Activated CD4-positive, alpha-beta T cell treated with anti-CD3 and anti-CD28 coated beads for 4 hours (primary cell): ENCODE data around the gene HPCAL1.
"Not testable (repeated sequence)": the region's sequence is repeated elsewhere in the genome, so short reads cannot be mapped to it uniquely, and the experiment has no call there.

Experiments
- DNase-seq, 2 donors: peaks; one replicate each; pipeline ENCODE4 v3.0.0-alpha.2; 2020

The HPCAL1 gene

DNA sequence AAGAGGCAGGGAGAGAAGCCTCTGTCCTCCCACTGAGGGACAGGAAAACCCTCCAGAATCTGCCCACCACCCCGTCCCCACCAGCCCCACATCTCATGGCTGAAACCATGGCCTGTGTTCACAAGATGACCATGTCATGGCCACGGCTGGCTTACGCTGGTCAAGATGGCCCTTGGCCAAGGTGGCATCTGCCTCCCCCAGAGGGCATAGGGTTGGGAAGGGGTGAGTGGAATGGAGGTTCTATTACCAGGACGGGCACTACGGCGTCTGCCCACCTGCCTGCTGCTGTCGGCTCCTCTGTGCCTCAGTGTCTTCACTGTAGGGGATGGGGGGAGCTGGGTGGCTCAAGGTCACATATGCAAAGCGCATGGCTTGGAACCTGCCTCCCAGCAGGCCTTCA, 125.7 kb downstream of the HPCAL1 start:
- DNase-seq, result no peak

DNA sequence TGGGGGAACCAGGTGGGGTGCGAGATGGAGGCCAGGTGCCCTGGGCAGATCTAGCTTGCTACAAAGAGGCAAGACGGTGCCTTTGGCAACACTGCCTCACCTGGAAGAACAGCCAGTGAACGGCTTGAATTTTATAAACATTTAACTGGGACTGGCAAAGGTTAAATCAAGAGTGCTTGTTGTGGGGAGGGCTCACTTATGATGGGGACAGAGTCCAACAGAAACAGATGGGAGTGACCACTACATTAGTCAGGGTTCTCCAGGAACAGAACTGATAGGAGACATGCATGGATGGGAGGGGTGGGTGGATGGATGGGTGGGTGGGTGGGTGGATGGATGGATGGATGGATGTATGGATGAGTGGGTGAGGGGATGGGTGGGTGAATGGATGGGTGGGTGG, 126.2 kb downstream of the HPCAL1 start:
- DNase-seq, result no peak

- DNase-seq, result no peak
These were observed 128.3 kb downstream of the HPCAL1 start for GRCh38 chr2:10430886-10431622.

DNA sequence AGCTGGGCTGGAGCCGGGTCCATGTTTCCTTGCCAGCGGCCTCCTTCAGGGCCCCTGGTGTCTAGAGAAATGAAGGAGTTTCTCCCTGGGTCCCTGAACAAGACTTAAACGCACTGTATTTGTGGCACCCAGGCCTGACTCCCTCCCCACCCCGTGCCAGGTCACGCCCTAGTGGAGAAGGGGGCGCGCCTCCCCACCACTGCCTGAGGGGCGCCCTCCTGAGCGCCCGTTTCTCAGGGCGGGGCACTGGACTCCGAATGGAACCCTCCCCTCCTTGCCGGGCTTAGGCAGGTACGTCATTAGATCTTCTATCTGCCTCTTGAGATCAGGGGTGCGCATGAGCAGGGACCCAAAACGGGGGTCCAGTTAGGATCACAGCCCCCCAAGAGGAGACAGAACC, 129.1 kb downstream of the HPCAL1 start:
- DNase-seq, result no peak

DNA sequence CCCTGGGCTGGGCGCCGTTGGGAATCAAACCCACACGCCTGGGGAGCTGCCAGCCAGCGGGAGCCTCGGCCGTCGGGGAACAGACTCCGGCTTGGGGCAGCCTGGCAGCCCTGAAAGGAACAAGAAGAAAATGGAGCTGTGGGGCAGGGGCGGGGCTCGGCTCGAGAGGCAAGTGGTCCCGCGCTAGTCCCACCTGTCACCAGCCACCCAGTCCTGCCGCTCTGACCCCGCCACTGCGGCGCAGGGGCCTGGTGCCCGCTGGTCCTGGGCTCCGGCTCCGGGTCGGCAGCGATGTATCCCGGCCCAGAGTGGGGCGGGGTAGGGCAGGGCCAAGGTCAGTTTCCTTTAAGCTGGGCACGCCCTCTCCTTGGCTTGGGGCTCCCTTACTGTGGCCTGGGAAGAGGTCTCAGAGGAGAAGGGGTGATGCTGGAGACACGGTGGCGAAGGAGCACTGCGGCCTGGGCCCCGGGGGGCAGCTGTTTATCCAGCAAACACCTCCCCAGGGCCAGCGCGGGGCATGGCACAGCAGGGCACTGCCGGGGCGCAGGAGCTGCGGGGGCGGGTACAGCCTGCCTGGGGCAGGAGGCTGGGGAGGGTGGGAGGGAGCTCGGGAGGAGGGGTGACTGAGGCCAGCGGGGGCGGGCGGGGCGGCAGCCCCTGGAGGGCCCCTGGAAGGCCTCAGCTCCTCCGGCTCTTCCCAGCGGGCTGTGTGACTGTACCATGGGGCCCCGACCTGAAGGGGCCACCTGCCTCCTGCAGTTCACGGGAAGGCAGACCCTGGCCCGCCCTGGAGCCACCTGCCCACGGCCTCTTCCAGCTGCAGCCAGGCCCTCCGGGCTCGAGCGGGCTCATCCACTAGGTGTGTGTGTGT, 129.8 kb downstream of the HPCAL1 start:
- DNase-seq, result no peak

DNA sequence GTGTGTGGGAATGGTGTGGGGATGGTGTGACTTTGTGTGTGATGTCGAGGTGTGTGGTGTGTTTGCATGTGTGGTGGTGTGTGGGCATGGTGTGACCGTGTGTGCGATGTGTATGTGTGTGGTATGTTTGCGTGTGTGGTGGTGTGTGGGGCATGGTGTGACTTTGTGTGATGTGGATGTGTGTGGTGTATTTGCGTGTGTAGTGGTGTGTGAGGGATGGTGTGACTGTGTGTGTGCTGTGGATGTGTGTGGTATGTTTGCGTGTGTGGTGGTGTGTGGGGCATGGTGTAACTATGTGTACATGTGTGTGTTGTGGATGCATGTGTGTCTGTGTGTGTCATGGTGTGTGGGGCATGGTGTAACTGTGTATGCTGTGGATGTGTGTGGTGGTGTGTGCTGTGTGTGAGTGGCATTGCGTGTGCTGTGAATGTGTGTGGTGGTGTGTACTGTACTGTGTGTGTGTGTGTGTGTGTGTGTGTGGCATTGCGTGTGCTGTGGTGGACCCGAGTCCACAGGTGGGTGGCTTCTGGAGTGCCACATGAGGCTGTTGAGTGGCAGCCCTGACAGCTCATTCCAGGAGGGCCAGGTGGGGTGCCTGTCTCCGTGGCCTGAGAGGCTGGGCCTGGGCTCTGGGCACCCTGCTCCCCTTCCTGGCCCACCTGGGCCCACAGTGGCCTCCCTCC, 130.7 kb downstream of the HPCAL1 start:
- DNase-seq, result no peak

DNA sequence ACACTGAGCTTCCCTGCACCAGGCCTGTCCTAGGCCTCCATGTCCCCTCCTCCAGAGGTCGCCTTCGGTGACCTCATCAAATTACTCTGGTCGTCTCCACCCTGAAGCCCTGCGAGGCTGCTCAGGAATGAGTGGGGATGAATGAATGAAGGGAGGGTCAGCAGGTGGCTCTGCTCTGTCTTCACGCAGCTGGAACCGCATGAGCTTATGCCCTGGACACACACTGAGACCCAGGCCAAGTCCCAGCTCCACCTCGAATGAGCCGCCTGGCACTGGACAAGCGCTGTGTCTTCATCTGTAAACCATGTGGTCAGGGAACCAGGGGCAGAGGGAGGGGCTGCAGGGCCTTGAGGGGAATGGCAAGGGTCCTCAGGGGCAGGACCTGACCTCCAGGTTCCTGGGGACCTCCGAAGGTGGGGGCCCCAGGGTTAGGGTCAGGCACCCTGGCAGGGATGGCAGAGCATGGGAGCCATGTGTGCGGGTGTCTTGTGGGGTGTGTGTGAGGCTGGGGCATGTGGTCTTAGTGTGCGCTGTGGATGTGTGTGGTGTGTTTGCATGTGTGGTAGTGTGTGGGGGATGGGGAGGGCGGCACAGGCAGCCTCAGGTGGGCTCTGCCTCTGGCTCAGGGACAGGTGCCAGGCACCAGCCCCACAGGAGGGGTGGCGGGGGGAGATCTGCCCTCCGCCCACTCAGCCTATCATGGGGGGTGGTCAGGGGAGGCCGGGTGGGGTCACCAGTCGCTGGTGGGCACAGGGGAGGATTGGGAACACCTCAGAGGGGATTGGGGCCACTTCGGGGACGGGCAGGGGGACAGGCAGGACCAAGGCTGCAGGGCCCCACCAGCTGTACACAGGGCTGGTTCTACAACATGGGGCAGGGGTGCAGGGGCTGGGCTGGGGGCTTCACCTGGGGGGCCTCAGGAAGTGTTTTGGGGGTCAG, 131.5 kb downstream of the HPCAL1 start:
- DNase-seq, result no peak

- DNase-seq, result peak; percentile 62 to 66
These were observed 132.4 kb downstream of the HPCAL1 start for GRCh38 chr2:10434886-10435819.

- DNase-seq, result no peak
These were observed 133.1 kb downstream of the HPCAL1 start for GRCh38 chr2:10435820-10436204.

GRCh38 chr2:10436583-10437110, 133.9 kb downstream of the HPCAL1 start:
- no peak for DNase-seq

GRCh38 chr2:10437806-10438205, 135.1 kb downstream of the HPCAL1 start:
- DNase-seq, result no peak

- no peak for DNase-seq
These were observed 136.0 kb downstream of the HPCAL1 start for GRCh38 chr2:10438688-10439087.

GRCh38 chr2:10439185-10439879, 136.6 kb downstream of the HPCAL1 start:
- DNase-seq, result no peak

GRCh38 chr2:10439971-10440370, 137.3 kb downstream of the HPCAL1 start:
- no peak for DNase-seq

GRCh38 chr2:10440736-10441135, 138.0 kb downstream of the HPCAL1 start:
- DNase-seq, result no peak

- no peak for DNase-seq
These were observed 139.2 kb downstream of the HPCAL1 start for GRCh38 chr2:10441948-10442347.

DNA sequence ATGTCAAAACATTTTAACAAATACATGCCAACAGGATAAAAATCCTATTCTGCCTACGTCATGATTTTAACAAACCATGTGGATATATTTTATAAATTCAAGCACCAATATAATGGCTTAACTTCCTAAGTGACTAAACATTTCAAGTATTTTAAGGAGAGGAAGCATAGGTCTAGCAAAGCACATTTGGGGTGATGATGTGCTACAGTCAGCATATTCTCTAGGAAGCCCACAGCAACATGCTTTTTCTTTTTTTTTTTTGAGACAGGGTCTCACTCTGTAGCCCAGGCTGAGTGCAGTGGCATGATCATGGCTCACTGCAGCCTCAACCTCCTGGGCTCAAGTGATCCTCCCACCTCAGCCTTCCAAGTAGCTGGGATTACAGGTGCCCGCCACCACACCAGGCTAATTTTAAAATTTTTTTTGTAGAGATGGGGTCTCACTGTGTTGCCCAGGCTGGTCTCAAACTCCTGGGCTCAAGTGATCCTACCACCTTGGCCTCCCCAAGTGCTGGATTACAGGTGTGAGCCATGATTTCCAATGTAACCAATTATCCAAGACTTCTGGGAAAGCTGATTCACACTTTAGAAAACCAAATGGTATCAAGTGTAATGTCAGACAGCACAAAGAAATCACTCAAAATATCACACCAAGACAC, 139.9 kb downstream of the HPCAL1 start:
- DNase-seq, result not testable (repeated sequence)

DNA sequence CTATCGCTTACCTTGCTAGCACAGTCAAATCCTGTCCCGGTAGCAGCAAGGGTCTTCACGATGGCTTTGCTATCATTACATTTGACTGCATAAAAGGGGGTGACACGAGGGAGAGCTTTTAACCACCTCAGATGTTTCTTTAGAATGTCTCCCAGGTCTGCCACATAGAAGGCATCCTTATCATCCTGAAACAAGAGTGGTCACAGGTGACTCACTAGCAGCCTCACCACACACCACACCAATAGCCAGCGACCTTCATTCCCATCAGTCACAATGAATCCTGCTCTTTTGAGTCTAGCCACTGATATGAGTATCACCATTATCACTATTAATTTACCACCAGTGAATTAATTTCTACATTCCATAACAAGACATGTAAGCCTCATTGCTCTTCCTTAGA, 141.8 kb downstream of the HPCAL1 start:
- DNase-seq, result no peak

GRCh38 chr2:10446631-10447030, 143.9 kb downstream of the HPCAL1 start:
- no peak for DNase-seq
